H9 (cell line): ENCODE results near the gene RAB3B. TPM values are rescaled to one million over a fixed set of nuclear protein-coding genes. Genes with fewer than 3 reads are reported as not detected.

ENCODE experiments used
- DNase-seq: peaks from one replicate; pipeline ENCODE4 v3.0.0-alpha.2; 2017
- H2AFZ ChIP-seq: one replicate; pipeline ENCODE4 v1.6.1; 2013; ENCODE audit warnings: mild to moderate bottlenecking, low read length, control low read depth, moderate library complexity
- H2AK5ac ChIP-seq: 2 replicates; pipeline ENCODE4 v1.6.1; 2013; ENCODE audit warnings: low read length, control low read depth, mixed read lengths; ENCODE audit not compliant: insufficient read length
- H2BK120ac ChIP-seq: one replicate; pipeline ENCODE4 v1.6.1; 2013; ENCODE audit warnings: low read depth, mild to moderate bottlenecking, low read length, control low read depth, inconsistent platforms; ENCODE audit not compliant: poor library complexity, severe bottlenecking
- H2BK12ac ChIP-seq: 2 replicates; pipeline ENCODE4 v1.6.1; 2013; ENCODE audit warnings: low read length, control low read depth, mixed read lengths, low read depth; ENCODE audit not compliant: insufficient read length
- H2BK15ac ChIP-seq: 2 replicates; pipeline ENCODE4 v1.6.1; 2013; ENCODE audit warnings: low read depth, low read length, control low read depth
- H2BK20ac ChIP-seq: one replicate; pipeline ENCODE4 v1.6.1; 2013; ENCODE audit warnings: low read depth, mild to moderate bottlenecking, low read length, control low read depth, inconsistent platforms; ENCODE audit not compliant: poor library complexity, severe bottlenecking
- H2BK5ac ChIP-seq: 2 replicates; pipeline ENCODE4 v1.6.1; 2013; ENCODE audit warnings: low read length, control low read depth, mixed read lengths; ENCODE audit not compliant: insufficient read length
- H3K14ac ChIP-seq: 2 replicates; pipeline ENCODE4 v1.6.1; 2013; ENCODE audit warnings: low read length, control low read depth; ENCODE audit not compliant: insufficient read depth
- H3K18ac ChIP-seq: 2 replicates; pipeline ENCODE4 v1.6.1; 2013; ENCODE audit warnings: low read depth, mild to moderate bottlenecking, mixed read lengths, low read length, control low read depth; ENCODE audit not compliant: insufficient read length
- H3K23ac ChIP-seq: 2 replicates; pipeline ENCODE4 v1.6.1; 2013; ENCODE audit warnings: low read length, control low read depth, mixed read lengths, low read depth; ENCODE audit not compliant: insufficient read length
- H3K23me2 ChIP-seq: 2 replicates; pipeline ENCODE4 v1.6.1; 2013; ENCODE audit warnings: low read depth, mild to moderate bottlenecking, mixed read lengths, low read length, control low read depth; ENCODE audit not compliant: insufficient read length, poor library complexity, severe bottlenecking
- H3K27ac ChIP-seq: 2 replicates; pipeline ENCODE4 v1.5.1; 2013; ENCODE audit warnings: low read length, control low read depth, mixed read lengths, low read depth; ENCODE audit not compliant: insufficient read length
- H3K27me3 ChIP-seq: 2 replicates; pipeline ENCODE4 v1.6.1; 2013; ENCODE audit warnings: low read length, control low read depth, inconsistent platforms; ENCODE audit not compliant: insufficient read depth
- H3K4ac ChIP-seq: 2 replicates; pipeline ENCODE4 v1.6.1; 2013; ENCODE audit warnings: low read depth, mild to moderate bottlenecking, control low read depth, inconsistent platforms, low read length, moderate library complexity
- H3K4me1 ChIP-seq: 2 replicates; pipeline ENCODE4 v1.6.1; 2013; ENCODE audit warnings: low read length, control low read depth, inconsistent platforms; ENCODE audit not compliant: insufficient read depth
- H3K4me2 ChIP-seq: 2 replicates; pipeline ENCODE4 v1.6.1; 2013; ENCODE audit warnings: low read length, control low read depth, mixed read lengths; ENCODE audit not compliant: insufficient read length, insufficient read depth
- H3K56ac ChIP-seq: 2 replicates; pipeline ENCODE4 v1.6.1; 2013; ENCODE audit warnings: low read depth, mild to moderate bottlenecking, mixed read lengths, low read length, control low read depth; ENCODE audit not compliant: insufficient read length
- H3K79me1 ChIP-seq: 2 replicates; pipeline ENCODE4 v1.6.1; 2013; ENCODE audit warnings: low read depth, mild to moderate bottlenecking, moderate library complexity, low read length, control low read depth, inconsistent platforms; ENCODE audit not compliant: insufficient read depth, poor library complexity, severe bottlenecking
- H3K79me2 ChIP-seq: 2 replicates; pipeline ENCODE4 v1.6.1; 2013; ENCODE audit warnings: low read length, control low read depth, inconsistent platforms; ENCODE audit not compliant: insufficient read depth
- H3K9ac ChIP-seq: 2 replicates; pipeline ENCODE4 v1.6.1; 2013; ENCODE audit warnings: low read length, control low read depth, mixed read lengths; ENCODE audit not compliant: insufficient read length; ENCODE audit errors: extremely low read depth
- H3K9me3 ChIP-seq: one replicate; pipeline ENCODE4 v1.6.1; 2013; ENCODE audit warnings: low read depth, low read length, inconsistent platforms; ENCODE audit not compliant: control insufficient read depth
- H3T11ph ChIP-seq: one replicate; pipeline ENCODE4 v1.6.1; 2013; ENCODE audit warnings: mild to moderate bottlenecking, low read length, control low read depth, inconsistent platforms
- H4K20me1 ChIP-seq: one replicate; pipeline ENCODE4 v1.6.1; 2013; ENCODE audit not compliant: control insufficient read depth, insufficient read length, insufficient read depth
- H4K5ac ChIP-seq: 2 replicates; pipeline ENCODE4 v1.6.1; 2013; ENCODE audit warnings: low read depth, mild to moderate bottlenecking, mixed read lengths, low read length, control low read depth; ENCODE audit not compliant: insufficient read length
- H4K8ac ChIP-seq: replicated peaks from 2 replicates; pipeline ENCODE4 v1.6.1; 2013; ENCODE audit warnings: low read length, control low read depth, mixed read lengths, low read depth; ENCODE audit not compliant: insufficient read length
- H4K91ac ChIP-seq: 2 replicates; pipeline ENCODE4 v1.6.1; 2013; ENCODE audit warnings: low read depth, mild to moderate bottlenecking, moderate library complexity, mixed read lengths, low read length, control low read depth; ENCODE audit not compliant: insufficient read length
- H3K27ac Mint-ChIP-seq, 3 experiments: 2 replicates in 2 of 3; 3 replicates in 1 of 3; pipeline ENCODE4 v1.8.0; 2020 to 2021; ENCODE audit warnings: mixed read lengths in 3 of 3, mild to moderate bottlenecking in 1 of 3, moderate library complexity in 1 of 3
- H3K27me3 Mint-ChIP-seq: 2 replicates; pipeline ENCODE4 v1.8.0; 2021; ENCODE audit warnings: low read depth, mild to moderate bottlenecking, moderate library complexity, mixed read lengths
- H3K36me3 Mint-ChIP-seq, 3 experiments: 2 replicates in 2 of 3; 3 replicates in 1 of 3; pipeline ENCODE4 v1.8.0; 2020 to 2021; ENCODE audit warnings: low read depth in 3 of 3, mixed read lengths in 3 of 3; ENCODE audit not compliant: insufficient read depth in 1 of 3
- H3K4me1 Mint-ChIP-seq, 2 experiments: 2 replicates each; pipeline ENCODE4 v1.8.0; 2020; ENCODE audit warnings: mixed read lengths in 2 of 2
- H3K4me3 Mint-ChIP-seq, 2 experiments: 2 replicates in 1 of 2; 3 replicates in 1 of 2; pipeline ENCODE4 v1.8.0; 2020 to 2021; ENCODE audit warnings: mild to moderate bottlenecking in 2 of 2, mixed read lengths in 2 of 2, moderate library complexity in 1 of 2
- H3K9me3 Mint-ChIP-seq, 2 experiments: 2 replicates in 1 of 2; 3 replicates in 1 of 2; pipeline ENCODE4 v1.8.0; 2020; ENCODE audit warnings: mild to moderate bottlenecking in 2 of 2, mixed read lengths in 2 of 2, moderate library complexity in 1 of 2
- CTCF ChIP-seq: fragments of 200-600 bp; sonication (generic); conservative IDR thresholded peaks from 3 replicates; pipeline ENCODE4 v1.8.0; 2021; ENCODE audit warnings: antibody characterized with exemption, mild to moderate bottlenecking
- WGBS: extraction: QIAGEN DNeasy Blood & Tissue Kit; methylation state at CpG from one replicate; pipeline ENCODE4 v1.1.7; 2013; ENCODE audit warnings: missing lambda C conversion rate, low lambda C conversion rate, mixed read lengths; ENCODE audit not compliant: insufficient read length; ENCODE audit errors: extremely low coverage; 5-methylcytosine and 5-hydroxymethylcytosine counted together
- total RNA-seq: library from RNA; stranded (reverse); gene quantifications from 2 replicates; pipeline ENCODE4 v1.2.1, GENCODE V29; 2021

RAB3B gene
- total RNA-seq, 1 experiment from 2014 or later, result 30.6 TPM

- Histone ChIP-seq H2AK5ac (no peak overlapping the region), H3K4ac (no peak overlapping the region), H3K27me3 (no peaks in the 10 kb centered on the region), H3K23me2 (no peaks in the 10 kb centered on the region), H2BK15ac (no peak overlapping the region), H2BK120ac (no peak overlapping the region), H3K79me1 (no peaks in the 10 kb centered on the region), H2BK12ac (no peak overlapping the region), H3K9ac (no peak overlapping the region), H3K23ac (no peak overlapping the region), H3K4me2 (no peak overlapping the region), H4K91ac (no peak overlapping the region), H3K9me3 (no peaks in the 10 kb centered on the region), H4K8ac (no peak overlapping the region), H3K14ac (no peak overlapping the region), H2BK20ac (no peak overlapping the region), H4K5ac (no peak overlapping the region), H3K56ac (no peak overlapping the region), H4K20me1 (no peaks in the 10 kb centered on the region), H2AFZ (no peak overlapping the region), H3K18ac (no peak overlapping the region), H3K27ac (no peak overlapping the region), H3K79me2 (no peaks in the 10 kb centered on the region), H3K4me1 (peaks cover 2% of the 10 kb centered on the region; the same call in 1 of the 2 replicates), H3T11ph (no peak overlapping the region), H2BK5ac (no peak overlapping the region)
- no CpG with 5 or more reads among the region's 1 CpG for WGBS
- Mint-ChIP-seq H3K27me3 (no peaks in the 10 kb centered on the region), H3K36me3 (no peaks in the 10 kb centered on the region), H3K27ac (no peak overlapping the region), H3K9me3 (no peaks in the 10 kb centered on the region), H3K4me1 (peaks cover 12 to 18% of the 10 kb centered on the region in 2 experiments), H3K4me3 (no peak overlapping the region)
- TF ChIP-seq CTCF, result no peak
- DNase-seq, result no peak
Observed at GRCh38 chr1:51998701-51999100, 8.2 kb upstream of the RAB3B start.
